Adrenal gland (tissue), 12 donors: Measurements from ENCODE around the gene ASCC1. TPM values are rescaled to one million over a fixed set of nuclear protein-coding genes. Genes with fewer than 3 reads are reported as not detected.

Experiments
- DNase-seq, 7 donors: peaks; one replicate each; pipeline ENCODE4 v3.0.0-alpha.2; 2019 to 2020
- H3K27ac ChIP-seq, 5 donors: fragments of 200-600 bp; sonication (generic) in 4 of 5; 1 replicate in 3 of 5; 2 replicates in 2 of 5; pipeline versions ENCODE4 v1.5.1 to v1.8.0; 2016 to 2020; ENCODE audit warnings: mild to moderate bottlenecking in 1 of 5
- H3K27me3 ChIP-seq: fragments of 200-600 bp; 2 replicates; pipeline ENCODE4 v1.8.0; 2021
- H3K36me3 ChIP-seq, 2 donors: fragments of 200-600 bp; replicated peaks in 1 of 2; 1 replicate in 1 of 2; 2 replicates in 1 of 2; pipeline versions ENCODE4 v1.5.1 to v1.8.0; 2018 to 2022
- H3K4me1 ChIP-seq, 2 donors: fragments of 200-600 bp; replicated peaks in 1 of 2; 1 replicate in 1 of 2; 2 replicates in 1 of 2; pipeline versions ENCODE4 v1.5.1 to v1.8.0; 2018 to 2021
- H3K4me3 ChIP-seq, 4 donors: fragments of 200-600 bp; sonication (generic) in 3 of 4; one replicate each; pipeline ENCODE4 v1.5.1; 2016 to 2018
- H3K9me3 ChIP-seq, 3 donors: fragments of 200-600 bp; sonication (generic) in 1 of 3; replicated peaks in 1 of 3; 1 replicate in 2 of 3; 2 replicates in 1 of 3; pipeline versions ENCODE4 v1.5.1 to v1.8.0; 2016 to 2021
- POLR2A ChIP-seq, 2 donors: fragments of 450-650 bp; IDR thresholded peaks; one replicate each; pipeline ENCODE4 v1.6.1; 2017; ENCODE audit warnings: antibody characterized with exemption in 2 of 2, mild to moderate bottlenecking in 2 of 2, moderate library complexity in 1 of 2
- WGBS, 4 donors: extraction: QIAGEN DNeasy Blood & Tissue Kit in 2 of 4; methylation state at CpG; one replicate each; pipeline versions ENCODE4 v1.1.5 to v1.1.7; 2013 to 2017; 5-methylcytosine and 5-hydroxymethylcytosine counted together
- intact Hi-C, 2 donors: fragments of 100-400 bp; cut with DNase I; formaldehyde crosslinking; loops; one replicate each; pipeline versions ENCODE4 v1.14.1 to v1.15.0; 2022 to 2023
- polyA plus RNA-seq, 3 donors: library from polyadenylated mRNA; stranded (reverse); fragments of 200-250 nt in 2 of 3; fragments of 350-450 nt in 1 of 3; fragmentation: Illumina TruSeq in 1 of 3; extraction: RNeasy Lipid Tissue Mini Kit (QIAGEN cat#74804) in 1 of 3; gene quantifications; one replicate each; pipeline ENCODE4 v1.2.3, GENCODE V29; 2013 to 2014
- total RNA-seq, 9 donors: library from RNA; depleted of rRNA in 4 of 9; stranded (reverse); fragments of >200 nt in 4 of 9; fragments of 120-200 nt in 1 of 9; fragmentation: NEBNext Ultra II Directional in 1 of 9; extraction: Animal tissue kit (Norgen Biotek cat#: 25700) in 1 of 9; gene quantifications; one replicate each; pipeline versions ENCODE4 v1.1.0 to v1.2.4, GENCODE V29; 2013 to 2023
- TF ChIP-seq, protein P1 (sequence below), 6 experiments: fragments of 450-650 bp in 4 of 6; fragments of 200-600 bp in 2 of 6; sonication (generic) in 1 of 6; IDR thresholded peaks; 1 replicate in 5 of 6; 2 replicates in 1 of 6; pipeline versions ENCODE4 v1.5.1 to v1.8.0; 2016 to 2021; ENCODE audit warnings: antibody characterized with exemption in 6 of 6, mild to moderate bottlenecking in 2 of 6, moderate library complexity in 1 of 6
- donor health status: healthy with polysubstance abuse.
- donor health status: Bipolar disorder and iron deficiency.
- donor health status: DM: yes; HTN: yes; CAD: no.
- donor health status: DM: no; HTN: no; CAD: no.
- donor health status: DM: no; HTN: no; CAD: no.
- donor health status: DM: yes; HTN: yes; CAD: no.

The ASCC1 gene
- total and polyA plus RNA-seq, 12 donors = 9.7 to 101 (median 36.7) TPM

DNA sequence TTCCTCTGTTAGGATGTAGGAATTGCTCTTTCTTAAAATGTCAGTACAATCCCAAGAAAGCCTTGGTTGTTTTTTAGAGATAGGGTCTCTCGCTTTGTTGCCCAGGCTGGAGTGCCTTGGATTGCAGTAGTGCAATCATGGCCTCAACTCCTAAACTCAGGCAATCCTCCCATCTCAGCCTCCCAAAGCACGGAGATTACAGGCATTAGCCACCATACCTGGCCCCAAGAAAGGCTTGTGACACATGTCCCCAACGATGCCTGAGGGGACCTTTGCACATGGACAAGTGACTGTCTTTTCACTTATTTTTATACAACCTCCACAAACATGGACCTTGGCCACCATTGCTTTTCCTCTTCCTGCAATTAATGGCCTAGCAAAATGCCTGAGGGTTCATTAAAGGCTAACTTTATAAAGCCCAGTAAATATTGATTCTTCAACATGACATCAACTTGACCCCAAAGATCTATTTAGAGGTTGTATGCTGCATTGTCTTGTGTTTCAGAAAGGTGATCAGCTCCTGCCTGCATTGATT lies 117.7 kb downstream of the ASCC1 start:
- H3K27me3 ChIP-seq = no peaks in the 10 kb centered on the region
- peak overlapping the region in 2 of 5 donors; percentile 70 to 71 for H3K27ac ChIP-seq
- peaks cover 0 to 19% of the 10 kb centered on the region in 2 donors for H3K36me3 ChIP-seq
- intact Hi-C loops = no loop called here
- no peak for DNase-seq
- H3K4me3 ChIP-seq = no peak overlapping the region
- H3K4me1 ChIP-seq = peaks cover 4 to 15% of the 10 kb centered on the region in 2 donors
- H3K9me3 ChIP-seq = no peaks in the 10 kb centered on the region
- no peak for TF ChIP-seq POLR2A (IDR thresholded peaks at IDR 0.05)
- TF ChIP-seq, protein P1, sequence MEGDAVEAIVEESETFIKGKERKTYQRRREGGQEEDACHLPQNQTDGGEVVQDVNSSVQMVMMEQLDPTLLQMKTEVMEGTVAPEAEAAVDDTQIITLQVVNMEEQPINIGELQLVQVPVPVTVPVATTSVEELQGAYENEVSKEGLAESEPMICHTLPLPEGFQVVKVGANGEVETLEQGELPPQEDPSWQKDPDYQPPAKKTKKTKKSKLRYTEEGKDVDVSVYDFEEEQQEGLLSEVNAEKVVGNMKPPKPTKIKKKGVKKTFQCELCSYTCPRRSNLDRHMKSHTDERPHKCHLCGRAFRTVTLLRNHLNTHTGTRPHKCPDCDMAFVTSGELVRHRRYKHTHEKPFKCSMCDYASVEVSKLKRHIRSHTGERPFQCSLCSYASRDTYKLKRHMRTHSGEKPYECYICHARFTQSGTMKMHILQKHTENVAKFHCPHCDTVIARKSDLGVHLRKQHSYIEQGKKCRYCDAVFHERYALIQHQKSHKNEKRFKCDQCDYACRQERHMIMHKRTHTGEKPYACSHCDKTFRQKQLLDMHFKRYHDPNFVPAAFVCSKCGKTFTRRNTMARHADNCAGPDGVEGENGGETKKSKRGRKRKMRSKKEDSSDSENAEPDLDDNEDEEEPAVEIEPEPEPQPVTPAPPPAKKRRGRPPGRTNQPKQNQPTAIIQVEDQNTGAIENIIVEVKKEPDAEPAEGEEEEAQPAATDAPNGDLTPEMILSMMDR (IDR thresholded peaks at IDR 0.05) = no peak
- WGBS, 4 donors = 89 to 99% (median 97%) methylated on average over 3 of the region's 3 CpGs

DNA sequence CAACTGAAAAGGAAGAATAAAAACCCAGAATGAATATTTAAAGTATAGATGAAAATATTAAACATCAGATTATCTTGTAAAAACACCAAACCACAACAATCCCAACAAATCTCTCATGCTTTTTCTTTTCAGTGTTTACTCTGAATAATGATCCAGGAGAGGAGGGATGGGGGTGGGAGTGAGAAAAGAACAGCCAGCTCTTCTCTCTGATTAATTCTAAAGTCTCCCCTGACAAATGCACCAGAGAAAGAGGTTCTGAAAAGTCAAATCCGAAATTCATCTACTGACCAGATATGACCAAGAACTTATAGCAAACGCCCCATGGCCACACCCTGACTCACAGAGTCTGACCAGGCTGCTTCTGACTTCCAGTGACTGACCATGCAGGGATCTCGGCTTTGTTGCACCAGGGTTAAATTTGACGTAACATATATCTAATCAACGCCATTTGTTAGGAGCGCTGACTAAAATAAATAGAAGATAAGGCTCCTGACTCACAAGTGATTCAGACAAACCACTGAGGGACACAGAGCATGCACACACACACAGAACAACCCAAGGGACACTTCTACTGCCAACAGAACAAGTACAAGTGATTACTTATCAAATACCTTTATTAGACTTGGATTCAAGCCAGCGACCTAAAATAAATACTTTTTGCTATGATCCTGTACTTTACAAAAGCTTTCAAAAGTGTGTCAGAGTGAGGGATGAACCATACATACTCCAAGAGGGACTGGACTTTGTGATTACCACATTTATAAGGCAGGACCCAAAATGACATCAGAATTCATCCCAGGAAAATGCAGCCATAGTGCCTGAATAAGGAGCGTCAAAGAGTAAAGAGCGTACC lies 118.4 kb downstream of the ASCC1 start:
- peak; percentile 70 to 91 (median 82) for DNase-seq
- WGBS, 4 donors = 41 to 54% (median 50%) methylated on average over 9 of the region's 9 CpGs
- H3K9me3 ChIP-seq = no peaks in the 10 kb centered on the region
- peaks cover 0 to 18% of the 10 kb centered on the region in 2 donors for H3K36me3 ChIP-seq
- H3K4me3 ChIP-seq = no peak overlapping the region
- H3K27ac ChIP-seq = peak overlapping the region; percentile 3 to 71 (median 35)
- H3K4me1 ChIP-seq = peaks cover 4 to 15% of the 10 kb centered on the region in 2 donors
- intact Hi-C loops = no loop called here
- H3K27me3 ChIP-seq = no peaks in the 10 kb centered on the region
- peak in 1 of 2 donors; percentile 42 for TF ChIP-seq POLR2A (IDR thresholded peaks at IDR 0.05)
- TF ChIP-seq, protein P1 (IDR thresholded peaks at IDR 0.05) = no peak

DNA sequence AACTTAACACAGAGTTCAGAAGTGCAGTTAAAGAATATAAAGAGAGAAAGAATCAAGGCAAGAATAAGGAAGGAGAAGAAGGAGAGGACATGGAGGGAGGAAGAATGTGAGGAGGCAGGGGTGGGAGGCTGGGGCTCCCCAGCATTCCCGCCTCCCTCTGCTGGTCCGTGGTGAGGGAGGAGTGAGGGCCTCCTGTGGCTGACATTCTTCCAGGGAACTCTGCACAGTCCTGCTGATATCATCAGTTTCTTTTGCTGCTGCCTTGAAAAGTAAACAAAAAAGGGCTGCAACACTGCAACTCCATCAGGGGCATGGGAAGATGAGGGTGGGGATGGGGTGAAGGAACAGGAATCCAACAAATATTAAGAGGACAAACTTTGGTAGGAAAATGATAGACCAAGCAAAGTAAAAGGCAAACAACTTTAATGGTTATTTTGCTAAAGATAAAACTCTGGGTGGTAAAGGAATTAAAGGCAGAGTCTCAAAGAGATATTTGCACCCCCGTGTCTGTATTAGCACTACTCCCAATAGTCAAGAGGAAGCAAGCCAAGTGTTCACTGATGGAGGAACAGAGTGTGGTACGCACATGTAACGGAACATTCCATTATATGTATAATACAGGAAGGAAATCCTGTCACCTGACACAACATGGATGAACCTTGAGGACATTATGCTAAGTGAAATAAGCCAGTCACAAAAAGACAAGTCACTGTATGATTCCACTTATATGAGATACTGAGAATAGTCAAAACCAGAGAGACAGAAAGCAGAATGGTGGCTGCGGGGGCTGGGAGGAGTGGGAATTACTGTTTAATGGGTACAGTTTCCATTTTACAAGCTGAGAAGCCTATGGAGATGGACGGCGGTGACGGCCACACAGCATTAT lies 119.7 kb downstream of the ASCC1 start:
- H3K27ac ChIP-seq = peak overlapping the region in 2 of 5 donors; percentile 4 to 19
- H3K9me3 ChIP-seq = no peaks in the 10 kb centered on the region
- WGBS, 4 donors = 79 to 85% (median 82%) methylated on average over 9 of the region's 9 CpGs
- peaks cover 0 to 9% of the 10 kb centered on the region in 2 donors for H3K36me3 ChIP-seq
- DNase-seq = no peak
- H3K4me1 ChIP-seq = peaks cover 4 to 15% of the 10 kb centered on the region in 2 donors
- no peak overlapping the region for H3K4me3 ChIP-seq
- TF ChIP-seq, protein P1 (IDR thresholded peaks at IDR 0.05) = no peak
- no peak for TF ChIP-seq POLR2A (IDR thresholded peaks at IDR 0.05)
- H3K27me3 ChIP-seq = no peaks in the 10 kb centered on the region
- intact Hi-C loops = no loop called here

DNA sequence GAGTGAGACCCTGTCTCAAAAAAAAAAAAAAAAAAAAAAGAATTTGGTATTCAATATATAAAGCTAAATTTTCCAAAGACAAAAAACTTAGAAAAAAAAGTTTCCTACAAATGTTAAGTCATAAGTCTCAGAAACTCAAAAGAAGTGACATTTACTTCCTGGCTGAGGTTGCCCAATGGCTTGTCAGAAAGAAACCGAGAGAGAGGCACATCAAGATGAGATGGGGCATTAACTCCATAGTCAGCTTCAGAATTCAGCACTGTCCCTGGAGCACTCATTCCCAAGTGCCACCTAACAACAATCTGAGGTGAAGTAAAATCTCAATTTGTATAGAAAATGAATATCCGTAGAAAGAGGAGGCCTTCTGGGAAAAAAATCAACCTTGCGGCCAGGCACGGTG lies 120.9 kb downstream of the ASCC1 start:
- 94 to 99% (median 95%) methylated on average over 4 of the region's 4 CpGs for WGBS, 4 donors
- Histone ChIP-seq H3K4me1 (peaks cover 4 to 15% of the 10 kb centered on the region in 2 donors), H3K9me3 (no peaks in the 10 kb centered on the region), H3K36me3 (peaks cover 0 to 4% of the 10 kb centered on the region in 2 donors), H3K27me3 (no peaks in the 10 kb centered on the region), H3K4me3 (no peak overlapping the region), H3K27ac (no peak overlapping the region)
- no peak for TF ChIP-seq POLR2A (IDR thresholded peaks at IDR 0.05)
- TF ChIP-seq, protein P1 (IDR thresholded peaks at IDR 0.05) = no peak
- intact Hi-C loops = no loop called here
- DNase-seq = no peak
